LNCAP (cell line): ENCODE data around the gene KNOP1.

ENCODE experiments used
- CTCF ChIP-seq: fragments of 450-650 bp; IDR thresholded peaks from 2 replicates; pipeline ENCODE4 v1.5.1; 2017; ENCODE audit warnings: mild to moderate bottlenecking

KNOP1 gene

GRCh38 chr16:19748389-19749168 lies 30.6 kb upstream of the KNOP1 start:
- no peak for TF ChIP-seq CTCF

DNA sequence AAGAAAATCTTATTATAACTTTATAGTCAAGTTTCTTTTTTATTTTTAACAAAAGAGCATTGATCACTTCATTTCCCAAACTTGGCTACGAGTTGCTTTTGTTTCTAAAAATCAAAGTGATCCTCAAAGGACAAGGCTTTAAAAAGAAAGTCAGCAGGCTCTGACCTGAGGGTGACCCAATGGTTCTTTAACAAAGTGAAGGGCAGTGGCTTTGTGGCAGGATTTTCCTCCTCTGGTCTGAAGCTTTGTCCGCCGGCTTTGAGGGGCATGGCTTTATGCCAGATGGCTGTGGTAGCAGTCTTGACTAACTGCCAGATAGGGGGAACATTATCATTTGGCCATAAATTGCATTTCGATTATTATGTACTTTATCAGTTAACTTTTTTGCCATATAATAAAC lies 28.5 kb upstream of the KNOP1 start:
- no peak for TF ChIP-seq CTCF

DNA sequence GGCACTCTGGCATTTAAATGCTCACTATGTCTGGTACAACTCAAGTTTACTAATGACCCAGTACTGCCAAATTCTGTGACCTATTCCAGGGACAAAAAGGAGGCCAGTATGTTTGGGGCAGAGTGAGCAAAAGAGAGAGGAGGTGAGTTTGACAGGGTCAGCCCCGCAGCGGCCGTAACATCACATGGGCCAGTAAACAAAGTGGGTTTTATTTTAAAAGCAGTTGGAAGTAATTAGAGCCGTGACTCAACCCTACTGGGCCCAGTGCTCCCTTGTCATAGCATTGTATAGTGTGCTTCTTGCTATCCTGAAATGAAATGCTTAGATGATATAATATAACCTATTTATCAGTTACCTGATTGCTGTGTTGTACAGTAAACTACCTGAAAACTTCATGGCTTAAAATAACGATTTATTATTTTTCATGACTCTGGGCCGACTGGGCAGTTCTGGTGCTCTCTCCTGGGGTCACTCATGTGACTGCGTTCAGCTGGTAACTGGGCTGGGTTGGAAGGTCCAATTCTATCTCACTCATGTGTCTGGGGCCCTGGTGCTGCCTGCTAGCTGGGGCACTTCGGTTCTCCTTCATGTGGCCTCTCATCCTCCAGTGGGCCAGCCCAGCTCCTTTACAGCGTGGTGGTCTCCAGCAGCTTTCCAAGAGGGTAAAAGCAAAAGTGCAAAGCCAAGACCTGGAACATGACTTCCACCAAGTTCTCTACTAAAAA lies 27.4 kb upstream of the KNOP1 start:
- TF ChIP-seq CTCF = no peak

DNA sequence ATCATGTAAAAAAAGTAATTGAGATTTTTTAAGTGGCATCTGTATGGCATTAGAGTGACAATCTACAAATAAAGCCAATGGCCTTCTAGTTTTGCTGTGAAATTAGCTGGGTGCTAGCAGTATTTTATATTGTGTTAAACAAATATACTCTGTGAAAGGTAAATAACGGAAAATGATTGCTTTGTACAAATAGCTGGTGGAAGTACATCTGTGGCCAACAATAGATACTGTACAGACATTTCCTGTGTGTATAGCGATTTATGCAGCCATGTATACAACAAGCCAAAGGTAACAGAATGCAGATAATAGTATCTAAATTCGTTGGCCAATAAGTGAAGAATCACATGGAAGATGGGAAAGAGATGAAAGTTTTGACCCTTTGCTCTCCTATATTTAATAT lies 26.6 kb upstream of the KNOP1 start:
- TF ChIP-seq CTCF = no peak

- TF ChIP-seq CTCF = no peak
Observed at GRCh38 chr16:19743816-19744159, 25.8 kb upstream of the KNOP1 start.

GRCh38 chr16:19741354-19741753 lies 23.3 kb upstream of the KNOP1 start:
- no peak for TF ChIP-seq CTCF

- no peak for TF ChIP-seq CTCF
Observed at GRCh38 chr16:19737306-19738038, 19.4 kb upstream of the KNOP1 start.
